GM12865 (cell line): ENCODE results near the gene METTL25B.

Experiments used
- DNase-seq: peaks from one replicate; pipeline ENCODE4 v3.0.0; 2010; ENCODE audit warnings: low read depth
- H3K4me3 ChIP-seq: 2 replicates; pipeline ENCODE4 v1.5.1; 2011; ENCODE audit warnings: mild to moderate bottlenecking, low read depth, low read length, control low read depth
- TF ChIP-seq, protein P1 (sequence below): IDR thresholded peaks from 2 replicates; pipeline ENCODE4 v1.5.1; 2011; ENCODE audit warnings: low read length, control low read depth, low read depth, inconsistent platforms; ENCODE audit not compliant: insufficient read depth; ENCODE audit errors: missing control alignments

METTL25B gene

DNA sequence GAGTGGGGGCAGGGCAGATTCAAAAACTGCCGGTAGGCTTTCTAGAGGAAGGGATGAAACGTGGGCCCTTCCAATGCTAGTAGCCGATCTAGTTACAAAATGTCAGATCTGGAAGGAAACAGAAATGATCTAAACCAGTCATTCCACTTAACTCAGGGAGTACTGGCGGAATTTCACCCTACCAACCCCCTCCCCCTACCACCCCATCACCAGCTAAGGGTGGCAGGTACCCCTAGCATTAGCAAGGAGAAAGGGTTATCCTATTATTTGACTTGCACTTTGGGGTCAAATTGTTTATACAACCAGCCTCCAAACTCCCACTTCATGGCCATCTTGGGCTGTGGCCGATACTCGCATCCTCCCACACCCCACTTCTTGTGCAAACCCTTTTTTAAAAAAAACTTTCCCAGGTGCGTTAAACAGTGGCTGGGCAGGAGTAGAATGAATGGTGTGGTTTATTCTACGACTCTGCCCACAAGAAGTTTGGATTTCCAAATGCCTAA lies 13.3 kb downstream of the METTL25B start:
- peak overlapping the region; percentile 63 for H3K4me3 ChIP-seq
- peak; percentile 47 for DNase-seq
- TF ChIP-seq, protein P1, sequence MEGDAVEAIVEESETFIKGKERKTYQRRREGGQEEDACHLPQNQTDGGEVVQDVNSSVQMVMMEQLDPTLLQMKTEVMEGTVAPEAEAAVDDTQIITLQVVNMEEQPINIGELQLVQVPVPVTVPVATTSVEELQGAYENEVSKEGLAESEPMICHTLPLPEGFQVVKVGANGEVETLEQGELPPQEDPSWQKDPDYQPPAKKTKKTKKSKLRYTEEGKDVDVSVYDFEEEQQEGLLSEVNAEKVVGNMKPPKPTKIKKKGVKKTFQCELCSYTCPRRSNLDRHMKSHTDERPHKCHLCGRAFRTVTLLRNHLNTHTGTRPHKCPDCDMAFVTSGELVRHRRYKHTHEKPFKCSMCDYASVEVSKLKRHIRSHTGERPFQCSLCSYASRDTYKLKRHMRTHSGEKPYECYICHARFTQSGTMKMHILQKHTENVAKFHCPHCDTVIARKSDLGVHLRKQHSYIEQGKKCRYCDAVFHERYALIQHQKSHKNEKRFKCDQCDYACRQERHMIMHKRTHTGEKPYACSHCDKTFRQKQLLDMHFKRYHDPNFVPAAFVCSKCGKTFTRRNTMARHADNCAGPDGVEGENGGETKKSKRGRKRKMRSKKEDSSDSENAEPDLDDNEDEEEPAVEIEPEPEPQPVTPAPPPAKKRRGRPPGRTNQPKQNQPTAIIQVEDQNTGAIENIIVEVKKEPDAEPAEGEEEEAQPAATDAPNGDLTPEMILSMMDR: no peak

DNA sequence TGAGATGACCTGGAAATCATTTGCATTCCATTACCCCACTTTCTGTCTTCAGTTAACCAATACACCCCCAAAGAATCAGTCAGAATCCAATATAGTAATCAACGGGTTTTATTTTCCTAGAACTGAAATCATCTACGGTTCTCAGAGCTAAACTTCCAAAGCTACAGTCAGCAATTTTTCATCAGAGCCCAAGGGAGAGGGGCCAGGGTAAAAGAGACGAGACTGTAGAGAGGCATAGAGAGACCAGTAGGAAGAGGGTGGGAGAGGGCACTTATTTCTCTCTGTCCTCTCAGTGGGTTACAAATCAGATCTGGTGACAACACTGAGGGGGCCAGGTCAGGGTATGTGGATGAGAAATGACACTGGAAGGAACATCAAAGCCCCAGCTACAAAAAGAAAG lies 13.7 kb downstream of the METTL25B start:
- TF ChIP-seq, protein P1: no peak
- no peak overlapping the region for H3K4me3 ChIP-seq
- no peak for DNase-seq

DNA sequence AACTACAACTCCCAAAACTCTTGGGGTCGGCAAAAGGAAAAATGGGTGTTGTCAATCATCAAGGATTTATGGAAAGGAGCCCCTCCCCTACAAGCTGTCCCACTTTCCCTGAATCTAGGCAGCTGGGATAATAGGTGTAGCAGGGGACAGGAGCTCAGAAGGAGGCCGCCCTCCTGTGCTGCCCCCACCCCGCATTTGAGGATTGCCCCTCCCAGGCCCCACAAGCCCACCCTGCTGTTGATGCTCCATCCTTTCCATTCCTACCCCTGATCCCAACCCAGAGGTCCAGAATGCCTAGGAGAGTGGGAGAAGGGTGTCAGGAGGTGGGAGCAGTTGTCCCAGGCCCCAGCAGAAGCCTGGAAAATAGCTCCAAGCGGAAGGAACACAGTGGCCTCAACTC lies 14.5 kb downstream of the METTL25B start:
- no peak overlapping the region for H3K4me3 ChIP-seq
- TF ChIP-seq, protein P1: no peak
- no peak for DNase-seq

DNA sequence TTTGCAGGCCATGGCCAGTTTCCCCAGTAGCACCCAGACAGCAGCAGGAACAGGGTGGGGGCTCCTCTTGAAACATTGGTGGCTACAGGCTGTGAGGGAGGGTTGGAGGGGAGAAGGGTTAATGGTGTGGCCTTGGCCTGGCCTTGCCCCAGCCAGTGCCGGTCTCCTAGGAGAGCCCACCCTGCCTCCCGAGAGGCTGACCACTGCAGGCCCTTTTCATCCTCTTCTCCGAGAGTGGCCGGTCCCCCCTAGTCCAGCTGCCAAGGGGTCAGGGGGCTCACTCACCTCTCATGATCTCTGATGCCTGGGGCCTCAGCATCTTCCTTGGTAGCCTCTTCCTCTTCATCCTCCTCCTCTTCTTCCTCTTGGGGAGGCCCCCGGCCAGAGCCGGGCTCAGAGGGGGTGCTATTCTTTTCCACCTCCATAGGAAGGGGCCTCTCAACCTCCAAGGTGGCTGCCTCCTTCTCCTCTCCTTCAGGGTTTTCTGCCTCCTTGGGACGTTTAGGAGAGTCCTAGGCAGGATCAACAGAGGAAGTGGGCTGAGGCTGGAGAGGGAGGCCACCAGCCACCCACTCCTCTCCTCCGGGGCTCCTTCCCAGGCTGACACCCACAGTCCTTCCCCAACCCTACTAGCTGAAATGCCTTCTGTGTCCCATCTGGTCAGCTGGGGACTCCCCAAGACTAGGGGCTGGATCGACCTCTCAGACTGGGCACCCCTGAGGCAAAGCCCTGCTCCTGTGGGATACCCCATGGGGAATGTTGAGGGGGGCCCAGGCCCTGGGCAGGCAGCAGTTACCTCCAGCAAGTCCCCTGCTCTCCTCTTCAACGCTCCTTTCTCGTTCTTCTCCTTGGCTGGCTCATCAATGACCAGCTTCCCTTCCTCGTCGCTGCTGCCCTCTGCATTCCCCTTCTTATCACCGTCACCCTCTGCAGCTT lies 15.4 kb downstream of the METTL25B start:
- TF ChIP-seq, protein P1: no peak
- H3K4me3 ChIP-seq: no peak overlapping the region
- DNase-seq: no peak

DNA sequence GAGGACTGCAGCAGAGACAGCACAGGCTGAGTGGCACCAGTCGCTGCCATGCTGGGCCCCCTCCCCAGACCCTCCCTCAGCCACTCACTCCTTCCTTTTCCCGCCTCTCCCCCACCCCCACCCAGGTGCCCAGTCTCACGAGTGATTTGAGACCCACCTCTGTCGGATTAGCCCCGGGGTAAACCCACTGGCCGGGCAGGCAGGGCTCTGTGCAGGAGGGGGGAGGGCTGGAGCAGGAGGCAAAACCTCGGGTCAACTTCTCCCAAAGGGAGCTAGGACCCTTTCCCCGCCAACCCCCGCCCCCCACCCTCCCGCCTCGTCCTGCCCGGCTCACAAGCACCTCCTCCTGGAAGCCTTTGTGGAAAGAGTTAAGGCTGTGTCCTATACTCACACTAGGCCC lies 16.1 kb downstream of the METTL25B start:
- no peak overlapping the region for H3K4me3 ChIP-seq
- no peak for DNase-seq
- TF ChIP-seq, protein P1: no peak

DNA sequence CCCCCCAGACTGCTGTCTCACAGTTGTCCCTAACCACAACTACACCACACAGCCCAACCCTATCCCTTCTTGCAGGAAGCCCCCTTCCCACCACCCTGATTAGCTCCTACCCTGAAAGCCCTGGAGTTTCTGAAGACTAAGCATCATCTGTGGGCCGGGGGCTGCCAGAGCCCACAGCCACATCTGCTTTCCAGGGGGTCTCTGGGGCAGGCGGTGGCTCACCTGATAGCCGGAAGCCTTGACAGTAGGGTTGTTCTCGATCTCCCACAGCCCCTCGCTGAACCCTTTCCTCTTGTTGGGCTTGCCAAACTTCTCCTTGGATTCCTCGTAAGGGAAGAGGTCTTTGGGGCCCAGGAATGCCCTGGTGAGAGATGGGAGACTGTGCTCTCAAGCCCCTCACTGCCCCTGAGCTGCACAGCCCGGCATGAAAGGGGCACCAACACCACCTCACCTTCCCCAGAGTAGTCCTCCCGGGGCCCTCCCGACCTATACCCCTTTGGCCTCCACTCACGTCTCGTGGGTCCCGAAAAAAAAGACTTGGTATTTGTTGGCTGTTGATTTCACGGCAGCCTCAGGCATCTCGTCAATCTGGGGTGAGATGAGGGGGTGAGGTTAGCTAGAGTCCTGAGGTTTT lies 16.6 kb downstream of the METTL25B start:
- TF ChIP-seq, protein P1: no peak
- no peak overlapping the region for H3K4me3 ChIP-seq
- no peak for DNase-seq
